HepG2 (cell line): Measurements from ENCODE around the gene ACOX3. TPM values are rescaled to one million over a fixed set of nuclear protein-coding genes. Genes with fewer than 3 reads are reported as not detected.

Experiments used
- ATAC-seq: fragments of 200-7000 bp; cut with Tn5 transposase; 3 replicates; pipeline ENCODE4 v1.9.1; 2020; ENCODE audit warnings: mild to moderate bottlenecking, moderate library complexity
- BruUV-seq: library from RNA; stranded (reverse); fragments of 400-500 nt; replicated peaks from 2 replicates; lab custom pipeline; 2021; lab: Mats Ljungman, UMichigan
- CTCF ChIA-PET: fragments of 300-600 bp; formaldehyde crosslinking; extraction: SDS; loops from one replicate; lab custom pipeline; 2021; ENCODE audit warnings: low total read pairs, inconsistent platforms, low intra/inter-chr PET ratio; lab: Yijun Ruan, JAX
- POLR2A ChIA-PET: fragments of 350-600 bp; sonication (Branson Sonifier 250); formaldehyde crosslinking; loops from one replicate; lab custom pipeline; 2020; ENCODE audit warnings: antibody characterized with exemption, inconsistent platforms; lab: Yijun Ruan, JAX
- DNase-seq: peaks from one replicate; pipeline ENCODE4 v3.0.0-alpha.2; 2015; ENCODE audit warnings: low spot score
- FAIRE-seq: peaks from 3 replicates; lab custom pipeline; 2011; peaks lifted over from hg19 to GRCh38; lab: Jason Lieb, UNC
- H2AFZ ChIP-seq: one replicate; pipeline ENCODE4 v1.6.1; 2011; ENCODE audit warnings: low read length, inconsistent platforms
- H3K27ac ChIP-seq: fragments of 300-600 bp; 3 replicates; pipeline ENCODE4 v1.8.0; 2011; ENCODE audit warnings: mixed run types, mild to moderate bottlenecking, mixed read lengths, low read length, inconsistent platforms; ENCODE audit not compliant: insufficient read depth; ENCODE audit errors: extremely low read length
- H3K27me3 ChIP-seq, 2 experiments: fragments of 200-600 bp in 1 of 2; 2 replicates in 1 of 2; 3 replicates in 1 of 2; pipeline versions ENCODE4 v1.6.0 to v1.8.0; 2011; ENCODE audit warnings: low read length in 2 of 2, mild to moderate bottlenecking in 2 of 2, moderate library complexity in 2 of 2, inconsistent platforms in 1 of 2; ENCODE audit not compliant: insufficient read depth in 2 of 2, control insufficient read depth in 1 of 2
- H3K36me3 ChIP-seq, 2 experiments: fragments of 200-600 bp in 1 of 2; replicated peaks in 1 of 2; 2 replicates in 1 of 2; 3 replicates in 1 of 2; pipeline versions ENCODE4 v1.5.1 to v1.8.0; 2011; ENCODE audit warnings: low read length in 2 of 2, inconsistent platforms in 1 of 2; ENCODE audit not compliant: insufficient read depth in 2 of 2, control insufficient read depth in 1 of 2
- H3K4me1 ChIP-seq: 2 replicates; pipeline ENCODE4 v1.5.1; 2012; ENCODE audit warnings: low read length, inconsistent platforms; ENCODE audit not compliant: insufficient read depth
- H3K4me2 ChIP-seq: 2 replicates; pipeline ENCODE4 v1.6.0; 2011; ENCODE audit warnings: low read depth, low read length, inconsistent platforms
- H3K4me3 ChIP-seq, 3 experiments: fragments of 200-600 bp in 1 of 3; sonication (generic), shearing (Covaris generic) in 1 of 3; replicated peaks in 1 of 3; 2 replicates each; pipeline ENCODE4 v1.5.1; 2011 to 2016; ENCODE audit warnings: low read length in 3 of 3, inconsistent platforms in 2 of 3, low read depth in 2 of 3, mild to moderate bottlenecking in 2 of 3, control low read depth in 1 of 3, mixed read lengths in 1 of 3; ENCODE audit not compliant: insufficient read depth in 1 of 3
- H3K79me2 ChIP-seq: one replicate; pipeline ENCODE4 v1.6.1; 2011; ENCODE audit warnings: low read length, inconsistent platforms; ENCODE audit not compliant: insufficient read depth
- H3K9ac ChIP-seq: 2 replicates; pipeline ENCODE4 v1.6.0; 2011; ENCODE audit warnings: mild to moderate bottlenecking, low read depth, low read length, inconsistent platforms; ENCODE audit not compliant: insufficient read depth
- H3K9me3 ChIP-seq: 2 replicates; pipeline ENCODE4 v1.5.1; 2012; ENCODE audit warnings: mild to moderate bottlenecking, low read length
- H4K20me1 ChIP-seq: 2 replicates; pipeline ENCODE4 v1.6.0; 2011; ENCODE audit warnings: inconsistent platforms, mild to moderate bottlenecking, low read length, moderate library complexity; ENCODE audit not compliant: insufficient read depth
- AKNA ChIP-seq: sonication (generic); formaldehyde crosslinking; IDR thresholded peaks from 2 replicates; pipeline ENCODE4 v1.4.0; 2020; ENCODE audit warnings: missing genetic modification reagents, borderline replicate concordance
- ATF7 ChIP-seq, 2 experiments: fragments of 450-650 bp in 1 of 2; sonication (generic) in 1 of 2; formaldehyde crosslinking in 1 of 2; IDR thresholded peaks; 2 replicates each; pipeline versions ENCODE4 v1.4.0 to v1.6.1; 2016 to 2020; ENCODE audit warnings: antibody characterized with exemption in 1 of 2, mild to moderate bottlenecking in 1 of 2, missing genetic modification reagents in 1 of 2
- BRCA1 ChIP-seq: sonication (generic); formaldehyde crosslinking; IDR thresholded peaks from 2 replicates; pipeline ENCODE4 v1.4.0; 2020; ENCODE audit warnings: missing genetic modification reagents
- ELF3 ChIP-seq: IDR thresholded peaks from 2 replicates; pipeline ENCODE4 v1.6.1; 2016; ENCODE audit warnings: missing genetic modification reagents, missing compliant biosample characterization
- KLF13 ChIP-seq: sonication (generic); formaldehyde crosslinking; IDR thresholded peaks from 2 replicates; pipeline ENCODE4 v1.4.0; 2020; ENCODE audit warnings: mild to moderate bottlenecking, missing genetic modification reagents
- KLF16 ChIP-seq, 2 experiments: sonication (generic) in 1 of 2; formaldehyde crosslinking in 1 of 2; IDR thresholded peaks; 2 replicates each; pipeline versions ENCODE4 v1.6.1 to v1.8.0; 2016 to 2023; ENCODE audit warnings: missing genetic modification reagents in 2 of 2, missing compliant biosample characterization in 1 of 2
- NCOA5 ChIP-seq: sonication (generic); formaldehyde crosslinking; IDR thresholded peaks from 2 replicates; pipeline ENCODE4 v1.4.0; 2020; ENCODE audit warnings: missing genetic modification reagents
- NFE2 ChIP-seq: sonication (generic); formaldehyde crosslinking; IDR thresholded peaks from 2 replicates; pipeline ENCODE4 v1.4.0; 2020; ENCODE audit warnings: missing genetic modification reagents
- ONECUT2 ChIP-seq: sonication (generic); formaldehyde crosslinking; IDR thresholded peaks from 2 replicates; pipeline ENCODE4 v1.4.0; 2020; ENCODE audit warnings: missing genetic modification reagents
- PHB2 ChIP-seq: fragments of 450-650 bp; IDR thresholded peaks from 2 replicates; pipeline ENCODE4 v1.6.1; 2018; ENCODE audit not compliant: partially characterized antibody
- RARG ChIP-seq: sonication (generic); formaldehyde crosslinking; IDR thresholded peaks from 2 replicates; pipeline ENCODE4 v1.4.0; 2020; ENCODE audit warnings: low read depth, mild to moderate bottlenecking, missing genetic modification reagents
- RBAK ChIP-seq: sonication (generic); formaldehyde crosslinking; IDR thresholded peaks from 2 replicates; pipeline ENCODE4 v1.5.1; 2020; ENCODE audit warnings: mild to moderate bottlenecking, missing genetic modification reagents
- YEATS4 ChIP-seq: sonication (generic); formaldehyde crosslinking; IDR thresholded peaks from 2 replicates; pipeline ENCODE4 v1.4.0; 2020; ENCODE audit warnings: missing genetic modification reagents, borderline replicate concordance
- ZBTB7B ChIP-seq: sonication (generic); formaldehyde crosslinking; IDR thresholded peaks from 2 replicates; pipeline ENCODE4 v1.4.0; 2020; ENCODE audit warnings: missing genetic modification reagents
- ZFP41 ChIP-seq: sonication (generic); formaldehyde crosslinking; IDR thresholded peaks from 2 replicates; pipeline ENCODE4 v1.4.0; 2020; ENCODE audit warnings: mild to moderate bottlenecking, missing genetic modification reagents, borderline replicate concordance
- ZIK1 ChIP-seq: sonication (generic); formaldehyde crosslinking; IDR thresholded peaks from 2 replicates; pipeline ENCODE4 v1.5.0; 2020; ENCODE audit warnings: mild to moderate bottlenecking, low read depth, missing genetic modification reagents, borderline replicate concordance
- ZNF274 ChIP-seq: sonication (generic); formaldehyde crosslinking; IDR thresholded peaks from 2 replicates; pipeline ENCODE4 v1.5.1; 2020; ENCODE audit warnings: mild to moderate bottlenecking, missing genetic modification reagents
- ZNF451 ChIP-seq: sonication (generic); formaldehyde crosslinking; IDR thresholded peaks from 2 replicates; pipeline ENCODE4 v1.5.0; 2020; ENCODE audit warnings: mild to moderate bottlenecking, missing genetic modification reagents
- ZNF577 ChIP-seq: sonication (generic); formaldehyde crosslinking; IDR thresholded peaks from 2 replicates; pipeline ENCODE4 v1.4.0; 2020; ENCODE audit warnings: mild to moderate bottlenecking, low read depth, missing genetic modification reagents, borderline replicate concordance
- ZNF691 ChIP-seq: sonication (generic); formaldehyde crosslinking; IDR thresholded peaks from 2 replicates; pipeline ENCODE4 v1.4.0; 2020; ENCODE audit warnings: missing genetic modification reagents, low read depth, mild to moderate bottlenecking, borderline replicate concordance
- WGBS: methylation state at CpG from one replicate; pipeline ENCODE4 v1.1.6; 2017; ENCODE audit warnings: low lambda C conversion rate; 5-methylcytosine and 5-hydroxymethylcytosine counted together
- in situ Hi-C: cut with HindIII; loops from 2 replicates; pipeline ENCODE4 v1.10.0; 2017; ENCODE audit warnings: low pct_unique_long_range_greater_than_20kb; ENCODE audit not compliant: extremely low pct_ligation_motif_present
- intact Hi-C: fragments of 100-400 bp; cut with micrococcal nuclease; formaldehyde crosslinking; loops from one replicate; pipeline ENCODE4 v1.10.0; 2022; ENCODE audit not compliant: unreplicated experiment
- polyA plus RNA-seq, 8 experiments: library from polyadenylated mRNA; depleted of rRNA in 3 of 8; stranded (reverse) in 7 of 8; unstranded in 1 of 8; fragments of >200 nt; fragmentation: Illumina TruSeq in 4 of 8; extraction: Trizol in 4 of 8; gene quantifications; 2 replicates each; pipeline versions ENCODE4 v1.2.1 to v1.2.3, GENCODE V29; 2011 to 2016; ENCODE audit warnings: low read depth in 4 of 8, missing spikeins in 1 of 8, mixed read lengths in 1 of 8; ENCODE audit not compliant: insufficient read depth in 1 of 8
- total RNA-seq, 5 experiments: library from RNA; depleted of rRNA; stranded (reverse); fragments of >200 nt; fragmentation: Illumina TruSeq; extraction: Trizol; gene quantifications; 2 replicates each; pipeline ENCODE4 v1.2.3, GENCODE V29; 2016; ENCODE audit warnings: low read depth in 1 of 5

The ACOX3 gene
- total and polyA plus RNA-seq, 2 of the 13 experiments (the other 11 are each of a cell fraction or from before 2014, with no cell fraction given) = 4.2 to 17.8 TPM

GRCh38 chr4:8474856-8475255 lies 34.3 kb upstream of the ACOX3 start (continued):
- TF ChIP-seq AKNA (CRISPR knock-in tag) = no peak
- TF ChIP-seq YEATS4 (CRISPR knock-in tag) = no peak
- no peak for TF ChIP-seq NCOA5
- TF ChIP-seq ATF7 (IDR thresholded peaks at IDR 0.05) = no peak
- TF ChIP-seq ATF7 (CRISPR knock-in tag; IDR thresholded peaks at IDR 0.05) = no peak
- no peak for TF ChIP-seq ONECUT2
- TF ChIP-seq BRCA1 (CRISPR knock-in tag) = no peak
- no peak for TF ChIP-seq RBAK (CRISPR knock-in tag)

DNA sequence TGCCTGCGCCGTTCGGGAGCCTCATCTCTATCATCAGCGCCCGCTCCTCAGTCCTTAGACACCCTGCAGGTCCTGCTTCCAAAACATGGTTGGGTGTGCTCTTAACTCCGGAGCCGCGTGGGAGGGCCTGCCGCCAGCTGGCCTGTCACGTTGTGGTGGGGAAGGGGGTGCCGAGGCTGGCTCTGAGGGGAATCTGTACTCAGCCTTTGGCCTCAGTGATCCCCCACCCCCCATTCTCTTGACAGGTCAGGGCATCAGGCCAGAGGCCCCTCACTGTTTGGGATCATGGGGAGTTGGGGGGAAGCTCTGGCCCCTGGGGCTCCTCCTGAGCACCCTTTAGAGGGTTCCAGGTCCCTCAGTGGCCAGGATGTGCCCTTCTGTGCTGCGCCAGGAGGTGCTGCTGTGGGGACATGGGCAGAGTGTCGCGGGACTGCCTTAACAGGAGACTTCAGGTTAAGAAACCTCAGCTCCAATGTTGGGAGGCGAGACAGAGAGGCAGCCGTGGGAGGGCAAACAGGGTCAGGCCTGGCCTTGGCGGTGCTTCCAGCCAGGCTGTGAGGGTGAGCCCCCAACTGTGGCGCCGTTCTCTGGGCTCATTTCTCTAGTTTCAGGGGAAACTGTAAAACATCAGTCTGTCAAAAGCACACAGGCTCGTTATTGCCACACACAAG lies 33.5 kb upstream of the ACOX3 start:
- no peak for ATAC-seq
- H3K9me3 ChIP-seq = no peaks in the 10 kb centered on the region
- peaks cover 1 to 15% of the 10 kb centered on the region in 2 experiments for H3K36me3 ChIP-seq
- no peak for TF ChIP-seq KLF13 (CRISPR knock-in tag)
- TF ChIP-seq ZNF577 (CRISPR knock-in tag) = no peak
- TF ChIP-seq PHB2 = no peak
- no peak for TF ChIP-seq ZNF451 (CRISPR knock-in tag)
- TF ChIP-seq ZNF691 = no peak
- TF ChIP-seq ZFP41 (CRISPR knock-in tag) = no peak
- no peak for TF ChIP-seq ELF3
- no peak for TF ChIP-seq ZBTB7B (CRISPR knock-in tag)
- TF ChIP-seq ZNF274 (CRISPR knock-in tag) = no peak
- no peak for TF ChIP-seq RARG (CRISPR knock-in tag)
- no peak for TF ChIP-seq ZIK1 (CRISPR knock-in tag)
- no peak for TF ChIP-seq NFE2 (CRISPR knock-in tag)
- no peak for TF ChIP-seq KLF16 (CRISPR knock-in tag; IDR thresholded peaks at IDR 0.05)
- TF ChIP-seq, all 625 proteins: peak for 0
- H3K79me2 ChIP-seq = no peaks in the 10 kb centered on the region
- no peak overlapping the region for H3K4me3 ChIP-seq
- no peak overlapping the region for H2AFZ ChIP-seq
- H3K9ac ChIP-seq = no peak overlapping the region
- WGBS = 98% methylated on average over 7 of the region's 20 CpGs
- H3K27me3 ChIP-seq = no peaks in the 10 kb centered on the region
- H4K20me1 ChIP-seq = no peaks in the 10 kb centered on the region
- ChIA-PET POLR2A (no interaction called here), CTCF (no interaction called here)
- in situ Hi-C loops (loop anchor here (5.0 to 10.0 kb wide), 2 partner anchors 71 to 118 kb away; partner anchors contain the start of gene CPZ), intact Hi-C loops (no loop called here)
- no peak for FAIRE-seq
- no peak overlapping the region for H3K27ac ChIP-seq
- no TSS peak for BruUV-seq
- no peak for DNase-seq
- H3K4me1 ChIP-seq = no peaks in the 10 kb centered on the region
- no peak overlapping the region for H3K4me2 ChIP-seq
